Glutamatergic neuron (in vitro differentiated cells): Measurements from ENCODE around the gene NR1H3. TPM values are rescaled to one million over a fixed set of nuclear protein-coding genes. Genes with fewer than 3 reads are reported as not detected.

Experiments used
- DNase-seq: peaks from one replicate; pipeline ENCODE4 v3.0.0; 2022
- H3K27ac Mint-ChIP-seq: one replicate; pipeline ENCODE4 v1.8.0; 2020; ENCODE audit warnings: mild to moderate bottlenecking, mixed read lengths, inconsistent platforms; ENCODE audit not compliant: unreplicated experiment
- H3K27me3 Mint-ChIP-seq: one replicate; pipeline ENCODE4 v1.8.0; 2020; ENCODE audit warnings: mild to moderate bottlenecking, moderate library complexity, mixed read lengths, inconsistent platforms; ENCODE audit not compliant: unreplicated experiment
- H3K36me3 Mint-ChIP-seq: one replicate; pipeline ENCODE4 v1.8.0; 2020; ENCODE audit warnings: mild to moderate bottlenecking, mixed read lengths, inconsistent platforms; ENCODE audit not compliant: unreplicated experiment
- H3K4me1 Mint-ChIP-seq: one replicate; pipeline ENCODE4 v1.8.0; 2020; ENCODE audit warnings: mild to moderate bottlenecking, low read depth, mixed read lengths, inconsistent platforms; ENCODE audit not compliant: unreplicated experiment
- H3K4me3 Mint-ChIP-seq: one replicate; pipeline ENCODE4 v1.8.0; 2020; ENCODE audit warnings: mild to moderate bottlenecking, mixed read lengths, inconsistent platforms; ENCODE audit not compliant: unreplicated experiment
- H3K9me3 Mint-ChIP-seq: one replicate; pipeline ENCODE4 v1.8.0; 2020; ENCODE audit warnings: mild to moderate bottlenecking, moderate library complexity, mixed read lengths, inconsistent platforms; ENCODE audit not compliant: unreplicated experiment
- total RNA-seq: library from RNA; stranded (reverse); fragmentation: NEBNext Ultra II Directional; extraction: Animal tissue kit (Norgen Biotek cat#: 25700); gene quantifications from one replicate; pipeline ENCODE4 v1.2.1, GENCODE V29; 2021; ENCODE audit not compliant: unreplicated experiment
- TF ChIP-seq, protein P1 (sequence below): fragments of 200-600 bp; sonication (generic); IDR thresholded peaks from one replicate; pipeline ENCODE4 v1.5.0; 2021; ENCODE audit not compliant: partially characterized antibody, unreplicated experiment

NR1H3 gene
- total RNA-seq, 1 donor from 2014 or later, result 10.5 TPM

- peaks cover 13% of the 10 kb centered on the region for H3K9me3 Mint-ChIP-seq
- TF ChIP-seq, protein P1, sequence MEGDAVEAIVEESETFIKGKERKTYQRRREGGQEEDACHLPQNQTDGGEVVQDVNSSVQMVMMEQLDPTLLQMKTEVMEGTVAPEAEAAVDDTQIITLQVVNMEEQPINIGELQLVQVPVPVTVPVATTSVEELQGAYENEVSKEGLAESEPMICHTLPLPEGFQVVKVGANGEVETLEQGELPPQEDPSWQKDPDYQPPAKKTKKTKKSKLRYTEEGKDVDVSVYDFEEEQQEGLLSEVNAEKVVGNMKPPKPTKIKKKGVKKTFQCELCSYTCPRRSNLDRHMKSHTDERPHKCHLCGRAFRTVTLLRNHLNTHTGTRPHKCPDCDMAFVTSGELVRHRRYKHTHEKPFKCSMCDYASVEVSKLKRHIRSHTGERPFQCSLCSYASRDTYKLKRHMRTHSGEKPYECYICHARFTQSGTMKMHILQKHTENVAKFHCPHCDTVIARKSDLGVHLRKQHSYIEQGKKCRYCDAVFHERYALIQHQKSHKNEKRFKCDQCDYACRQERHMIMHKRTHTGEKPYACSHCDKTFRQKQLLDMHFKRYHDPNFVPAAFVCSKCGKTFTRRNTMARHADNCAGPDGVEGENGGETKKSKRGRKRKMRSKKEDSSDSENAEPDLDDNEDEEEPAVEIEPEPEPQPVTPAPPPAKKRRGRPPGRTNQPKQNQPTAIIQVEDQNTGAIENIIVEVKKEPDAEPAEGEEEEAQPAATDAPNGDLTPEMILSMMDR, result no peak
- H3K4me1 Mint-ChIP-seq, result no peaks in the 10 kb centered on the region
- DNase-seq, result no peak
- peaks cover 3% of the 10 kb centered on the region for H3K27me3 Mint-ChIP-seq
- H3K27ac Mint-ChIP-seq, result no peak overlapping the region
- H3K36me3 Mint-ChIP-seq, result no peaks in the 10 kb centered on the region
- H3K4me3 Mint-ChIP-seq, result no peak overlapping the region
Measured at GRCh38 chr11:47244448-47245350, 13.1 kb upstream of the NR1H3 start.

DNA sequence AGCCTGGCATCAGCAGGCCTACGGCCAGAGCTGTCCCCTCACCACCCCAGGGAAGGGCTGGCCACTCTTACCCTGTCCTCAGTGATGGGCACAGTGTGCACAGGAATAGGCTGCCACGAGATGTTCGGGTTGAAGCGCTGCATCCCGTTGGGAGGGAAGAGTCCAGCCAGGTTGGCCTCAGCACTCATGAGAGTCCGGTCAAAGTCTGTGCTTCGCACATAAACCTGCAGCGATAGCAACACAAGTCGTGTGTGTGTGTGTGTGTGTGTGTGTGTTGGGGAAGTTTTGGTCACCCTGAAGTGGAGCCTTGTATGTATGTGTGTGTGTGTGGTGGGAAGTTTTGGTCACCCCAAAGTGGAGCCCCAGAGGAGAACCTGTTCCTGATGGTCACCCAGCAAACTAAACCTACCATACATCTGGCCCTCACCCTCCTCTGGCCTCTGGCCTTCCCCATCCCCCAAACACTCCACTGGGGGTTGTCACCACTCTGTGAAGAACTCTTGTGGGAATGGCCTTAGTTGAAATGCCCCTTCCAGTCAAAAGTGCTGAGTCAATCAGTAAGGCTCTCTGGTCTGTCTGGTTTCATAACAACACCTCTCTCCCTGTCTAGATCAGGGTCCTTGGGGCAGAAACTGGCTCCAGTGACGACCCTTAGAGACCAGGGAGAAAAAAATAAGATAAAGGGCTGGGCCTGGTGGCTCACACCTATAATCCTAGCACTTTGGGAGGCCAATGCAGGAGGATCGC lies 12.0 kb upstream of the NR1H3 start:
- no peak overlapping the region for H3K27ac Mint-ChIP-seq
- peaks cover 13% of the 10 kb centered on the region for H3K9me3 Mint-ChIP-seq
- H3K27me3 Mint-ChIP-seq, result peaks cover 3% of the 10 kb centered on the region
- no peak overlapping the region for H3K4me3 Mint-ChIP-seq
- DNase-seq, result no peak
- H3K36me3 Mint-ChIP-seq, result no peaks in the 10 kb centered on the region
- no peaks in the 10 kb centered on the region for H3K4me1 Mint-ChIP-seq
- TF ChIP-seq, protein P1, result no peak

GRCh38 chr11:47247502-47247901 lies 10.3 kb upstream of the NR1H3 start:
- TF ChIP-seq, protein P1, result no peak
- H3K27ac Mint-ChIP-seq, result no peak overlapping the region
- H3K27me3 Mint-ChIP-seq, result peaks cover 3% of the 10 kb centered on the region
- H3K9me3 Mint-ChIP-seq, result peaks cover 6% of the 10 kb centered on the region
- no peak for DNase-seq
- H3K4me3 Mint-ChIP-seq, result peak overlapping the region; percentile 99
- H3K4me1 Mint-ChIP-seq, result no peaks in the 10 kb centered on the region
- H3K36me3 Mint-ChIP-seq, result no peaks in the 10 kb centered on the region

DNA sequence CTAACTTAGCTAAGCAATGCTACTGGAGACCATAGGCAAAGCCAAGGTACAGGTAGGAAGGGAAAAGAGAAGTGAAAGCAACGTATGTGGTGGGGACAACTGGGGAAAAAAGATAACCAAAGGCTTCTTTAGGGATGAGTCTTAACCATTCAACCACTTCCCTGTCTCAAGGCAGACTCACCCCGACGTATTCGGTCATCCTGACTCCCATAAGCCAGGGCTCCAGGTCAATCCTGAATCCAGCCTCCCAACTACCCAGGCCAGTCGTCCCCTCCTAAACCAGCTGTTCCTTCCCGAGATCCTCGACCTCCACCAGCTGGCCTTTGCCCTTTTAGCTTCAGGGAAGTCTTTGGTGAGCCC lies 9.5 kb upstream of the NR1H3 start:
- H3K27me3 Mint-ChIP-seq, result peaks cover 3% of the 10 kb centered on the region
- TF ChIP-seq, protein P1, result no peak
- no peaks in the 10 kb centered on the region for H3K36me3 Mint-ChIP-seq
- H3K4me3 Mint-ChIP-seq, result peak overlapping the region; percentile 99
- H3K4me1 Mint-ChIP-seq, result no peaks in the 10 kb centered on the region
- peaks cover 6% of the 10 kb centered on the region for H3K9me3 Mint-ChIP-seq
- no peak for DNase-seq
- peak overlapping the region; percentile 100 for H3K27ac Mint-ChIP-seq
